HG02970 (cell line): ENCODE data around the gene LMF1.
A peak's percentile ranks its signal among the peaks of the same experiment; 100 is the strongest.

ENCODE experiments used
- ATAC-seq: cut with Tn5 transposase; IDR thresholded peaks from one replicate; pipeline ENCODE4 v1.9.1; 2021; ENCODE audit warnings: mild to moderate bottlenecking, moderate library complexity, moderate number of reproducible peaks; ENCODE audit not compliant: unreplicated experiment, low FRiP score

The LMF1 gene

DNA sequence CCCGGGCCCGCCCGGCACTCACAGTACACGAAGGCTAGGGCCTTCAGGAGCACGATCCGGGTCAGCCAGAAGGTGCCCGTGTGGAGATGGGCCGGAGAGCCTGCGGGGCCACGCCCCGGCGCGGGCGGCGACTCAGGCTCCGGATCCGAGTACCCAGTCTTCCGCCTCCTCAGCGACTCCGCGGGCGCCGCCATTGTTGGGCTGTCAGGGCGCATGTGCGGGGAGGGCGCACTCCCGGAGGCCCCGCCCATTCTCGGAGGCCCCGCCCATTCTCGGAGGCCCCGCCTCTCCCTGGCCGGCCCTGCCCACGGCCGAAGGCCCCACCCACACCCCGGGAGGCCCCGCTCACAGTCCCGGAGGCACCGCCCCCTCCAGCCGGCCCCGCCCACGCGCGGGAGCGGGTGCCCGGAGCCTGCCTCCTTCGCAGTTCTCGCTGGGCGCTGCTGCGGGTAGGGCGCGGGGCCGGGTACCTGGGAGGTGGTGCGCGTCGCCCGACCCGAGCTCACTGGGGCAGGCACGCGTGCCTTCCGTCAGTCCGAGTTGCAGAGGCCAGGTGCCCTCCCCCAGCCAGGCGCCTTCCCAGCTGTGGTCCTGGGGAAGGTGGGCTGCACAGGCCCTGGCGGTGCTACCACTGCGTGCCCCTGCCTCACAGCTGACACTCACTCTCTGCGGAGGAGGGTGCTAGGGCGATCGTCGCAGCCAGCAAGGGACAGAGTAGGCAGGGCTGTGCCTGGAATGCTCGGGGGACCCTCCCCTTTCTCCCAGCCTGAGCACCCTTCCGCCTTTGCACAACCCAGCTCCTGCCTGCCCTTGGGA lies at the start of gene LMF1:
Gene LMF1, minus strand, starts transcription at position 219 of the 816 bp plus-strand sequence. Its CDS starts 4 bp downstream, at position 215.
- peak; percentile 85 for ATAC-seq

DNA sequence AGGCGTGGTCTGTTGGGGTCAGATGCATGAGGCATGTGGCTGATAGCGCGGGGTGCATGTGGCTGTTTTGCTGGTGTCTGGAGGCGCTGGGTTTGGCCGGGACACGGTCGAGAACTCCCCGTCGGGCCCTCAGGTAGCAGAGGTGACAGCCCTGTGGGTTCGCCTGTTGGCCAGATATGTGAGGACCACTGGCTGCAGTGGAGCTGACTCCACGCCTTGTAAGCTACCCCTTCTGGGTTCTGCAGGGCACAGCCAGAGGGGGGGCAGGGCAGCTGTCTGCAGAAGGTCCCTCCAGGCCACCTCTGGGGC lies 49.3 kb upstream of the LMF1 start:
- ATAC-seq = no peak

DNA sequence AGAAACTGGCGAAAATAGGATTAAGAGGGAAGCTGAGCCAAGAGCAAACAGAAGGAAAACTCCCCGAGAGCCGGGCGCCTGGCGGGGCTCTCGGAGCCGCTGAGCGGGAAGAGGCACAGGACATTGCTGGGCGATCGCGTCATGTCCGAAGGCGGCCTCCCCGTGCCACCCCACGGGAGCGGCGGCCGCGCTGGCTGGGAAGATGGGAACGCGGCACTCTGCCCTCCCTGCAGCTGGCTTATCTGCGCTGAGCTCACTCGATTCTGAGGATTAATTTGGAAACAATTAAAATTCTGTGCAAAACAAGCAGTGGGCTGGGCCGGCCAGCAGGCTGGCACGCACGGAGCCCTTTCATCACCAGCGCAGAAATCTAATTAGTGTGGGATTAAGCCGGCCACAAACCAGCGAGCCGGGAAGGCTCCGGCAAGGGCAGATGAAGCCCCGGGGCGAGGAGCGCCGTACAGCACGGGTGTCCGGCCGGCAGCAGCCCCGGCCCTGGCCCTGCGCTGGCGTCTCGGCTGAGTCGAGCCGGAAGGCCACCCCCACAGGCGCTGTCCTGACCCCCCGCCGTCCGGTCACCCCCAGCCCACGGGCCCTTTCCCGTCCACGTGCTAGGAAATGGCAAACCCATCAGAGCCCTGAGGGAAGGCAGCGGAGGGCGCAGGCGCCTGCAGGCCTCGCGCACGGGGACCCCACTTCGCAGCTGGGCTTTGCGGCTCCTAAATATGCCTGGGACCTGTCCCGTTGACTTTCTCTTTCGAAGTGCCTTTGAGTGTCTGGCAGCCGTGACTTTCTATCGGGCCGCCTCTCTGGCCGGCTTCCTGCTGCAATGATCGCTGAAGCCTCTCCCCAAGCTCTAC lies 48.7 kb upstream of the LMF1 start:
- no peak for ATAC-seq

DNA sequence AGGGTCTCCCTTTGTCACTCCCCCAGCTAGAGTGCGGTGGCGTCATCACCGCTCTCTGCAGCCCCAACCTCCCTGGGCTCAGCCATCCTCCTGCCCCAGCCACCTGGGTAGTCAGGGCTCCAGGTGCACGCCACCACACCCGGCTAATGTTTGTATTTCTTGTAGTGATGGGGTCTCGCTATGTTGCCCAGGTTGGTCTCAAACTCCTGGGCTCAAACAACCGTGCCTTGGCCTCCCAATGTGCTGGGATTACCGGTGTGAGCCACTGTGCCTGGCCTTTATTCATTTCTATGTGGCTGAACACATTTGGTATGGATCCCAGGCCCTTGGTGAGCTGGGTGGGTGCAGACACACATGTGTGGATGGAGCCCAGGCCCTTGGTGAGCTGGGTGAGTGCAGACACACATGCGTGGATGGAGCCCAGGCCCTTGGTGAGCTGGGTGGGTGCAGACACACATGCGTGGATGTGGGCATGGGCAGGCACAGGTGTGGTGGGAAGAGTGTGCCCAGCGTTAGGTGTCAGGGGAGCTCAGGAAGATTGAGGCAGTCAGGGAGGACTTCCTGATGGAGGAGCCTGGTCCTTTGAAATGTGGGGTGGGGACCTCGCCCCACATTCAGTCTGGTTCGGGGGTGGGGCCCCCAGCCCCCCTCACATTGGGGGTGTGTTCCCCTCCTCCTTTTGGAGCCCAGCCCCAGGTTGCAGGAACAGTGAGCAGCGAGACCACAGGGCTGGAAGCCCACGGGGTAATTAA lies 47.8 kb upstream of the LMF1 start:
- no peak for ATAC-seq

DNA sequence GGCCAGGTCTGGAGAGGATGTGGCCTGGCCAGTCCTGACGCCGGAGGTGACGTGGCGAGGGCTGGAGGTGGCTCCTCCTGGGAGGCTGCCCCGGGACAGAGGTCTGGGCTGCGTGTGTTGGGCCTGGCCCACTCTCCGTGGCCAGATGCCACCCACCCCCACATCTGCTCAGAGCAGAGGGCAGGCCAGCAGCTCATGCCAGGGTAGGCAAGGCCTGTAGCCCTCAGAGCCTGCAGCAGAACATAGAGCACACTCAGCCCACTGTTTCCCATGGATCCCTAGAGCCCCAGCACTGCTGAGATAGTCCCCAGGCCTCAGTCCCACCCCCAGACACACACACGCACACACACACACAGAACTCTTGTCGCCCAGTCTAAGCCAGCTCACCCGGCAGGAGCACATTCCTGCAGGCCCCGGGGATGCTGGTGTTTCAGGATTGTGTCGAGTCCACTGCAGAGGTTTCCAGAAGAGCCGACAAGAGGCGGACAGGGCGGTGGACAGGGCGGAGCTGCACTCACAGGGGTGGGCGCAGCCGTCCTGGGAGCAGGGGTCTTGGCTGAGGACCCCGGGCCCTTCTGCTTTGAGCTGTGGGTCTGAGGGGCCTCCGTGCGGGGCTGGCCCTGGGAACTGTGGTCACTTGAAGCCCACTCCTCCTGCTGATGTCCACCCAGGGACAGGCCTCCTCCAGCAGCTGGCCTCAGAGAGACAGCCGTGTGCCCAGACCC lies 44.1 kb upstream of the LMF1 start:
- no peak for ATAC-seq

DNA sequence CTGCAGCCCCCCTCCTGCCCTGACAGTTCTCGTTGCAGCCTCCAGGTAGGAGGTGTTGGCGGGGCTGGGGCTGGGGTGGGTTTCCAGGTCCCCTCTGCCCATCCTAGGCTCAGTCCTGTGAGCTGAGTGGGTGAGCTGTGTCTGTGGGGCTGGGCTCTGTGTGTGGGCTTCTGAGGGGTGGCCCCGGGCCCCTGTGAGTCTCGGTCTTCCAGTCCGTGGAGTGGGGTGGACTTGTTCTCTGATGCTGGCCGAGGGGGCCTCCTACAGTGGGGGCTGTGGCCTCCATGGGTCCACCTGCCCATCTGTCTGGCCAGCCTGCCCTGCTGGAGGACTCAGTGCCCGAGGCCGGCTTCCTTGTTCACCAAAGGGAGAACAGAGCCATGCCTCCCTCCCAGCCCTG lies 43.4 kb upstream of the LMF1 start:
- ATAC-seq = no peak

GRCh38 chr16:1013593-1013900 lies 42.8 kb upstream of the LMF1 start:
- no peak for ATAC-seq

DNA sequence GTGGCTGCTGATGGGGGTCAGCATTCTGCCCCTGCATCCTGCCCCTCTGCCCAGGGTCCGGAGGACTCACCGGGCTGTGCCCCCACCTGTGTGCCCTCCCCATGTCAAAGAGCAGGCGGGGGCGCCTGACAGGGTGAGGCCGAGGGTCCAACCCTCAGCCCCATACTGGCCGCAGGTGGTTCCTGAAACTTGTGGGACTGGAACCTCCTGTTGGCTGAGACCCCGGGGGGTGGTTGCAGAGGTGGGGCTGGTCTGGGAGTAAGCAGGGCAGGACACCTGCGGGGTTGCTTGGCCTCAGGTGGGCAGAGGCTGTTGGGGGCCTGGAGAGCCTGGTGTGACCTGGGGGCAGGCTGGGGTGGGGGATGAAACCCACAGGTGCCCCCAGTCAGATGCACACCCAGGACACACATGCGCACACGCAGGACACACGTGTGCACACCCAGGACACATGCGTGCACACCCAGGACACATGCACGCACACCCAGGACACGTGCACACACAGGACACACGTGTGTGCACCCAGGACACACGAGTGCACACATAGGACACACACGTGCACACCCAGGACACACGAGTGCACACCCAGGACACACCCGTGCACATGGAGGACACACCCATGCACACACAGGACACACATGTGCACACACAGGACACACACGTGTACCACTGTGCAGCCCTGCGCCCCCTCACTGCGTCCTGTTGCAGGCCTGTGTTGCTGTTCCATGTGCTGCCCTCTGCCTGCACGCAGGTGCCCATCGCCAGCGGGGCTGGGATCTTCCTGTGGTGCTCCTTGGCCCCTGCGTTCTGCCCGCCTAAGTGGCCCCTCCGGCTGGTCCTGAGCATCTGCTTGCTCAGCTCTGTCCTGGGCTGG lies 42.2 kb upstream of the LMF1 start:
- ATAC-seq = no peak

DNA sequence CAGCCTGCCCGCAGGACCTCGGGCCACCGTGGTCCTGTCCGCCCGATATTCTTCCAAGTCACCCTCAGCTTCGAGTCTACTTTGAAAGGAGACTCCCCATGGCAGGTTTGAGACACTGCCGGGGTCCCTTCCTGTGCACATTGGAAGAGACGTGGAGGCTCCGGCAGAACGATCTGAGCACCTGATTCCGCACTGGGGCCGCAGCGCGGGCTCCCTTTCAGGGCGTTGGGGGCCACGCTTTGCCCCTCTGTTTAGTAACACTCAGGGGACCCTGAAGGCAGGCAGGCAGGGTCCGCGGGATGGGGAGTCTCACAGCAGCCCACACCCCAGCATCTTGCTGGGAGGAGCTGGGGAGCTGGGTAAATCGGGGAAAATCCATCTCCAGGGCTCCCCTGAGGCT lies 41.4 kb upstream of the LMF1 start:
- no peak for ATAC-seq

- ATAC-seq = no peak
Measured at GRCh38 chr16:1011316-1012082, 40.7 kb upstream of the LMF1 start.

DNA sequence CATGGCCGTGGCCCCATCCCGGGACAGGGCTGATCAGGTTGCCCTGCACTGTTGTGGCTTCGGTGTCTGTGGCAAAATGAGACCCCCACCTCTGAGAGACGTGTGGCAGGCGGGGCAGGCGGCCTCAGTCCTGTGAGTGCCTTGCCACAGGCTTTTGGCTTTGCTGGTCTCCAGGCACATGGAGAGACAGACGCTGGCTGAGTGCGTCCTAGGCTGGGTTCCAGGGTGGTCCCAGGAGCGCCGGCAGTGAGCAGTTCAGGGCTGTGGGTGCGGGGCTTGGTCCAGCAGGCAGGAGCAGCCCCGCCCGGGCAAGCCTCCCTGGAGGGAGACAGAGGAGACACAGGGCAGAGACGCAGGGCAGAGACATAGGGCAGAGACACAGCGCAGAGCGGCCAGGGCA lies 40.0 kb upstream of the LMF1 start:
- ATAC-seq = no peak

DNA sequence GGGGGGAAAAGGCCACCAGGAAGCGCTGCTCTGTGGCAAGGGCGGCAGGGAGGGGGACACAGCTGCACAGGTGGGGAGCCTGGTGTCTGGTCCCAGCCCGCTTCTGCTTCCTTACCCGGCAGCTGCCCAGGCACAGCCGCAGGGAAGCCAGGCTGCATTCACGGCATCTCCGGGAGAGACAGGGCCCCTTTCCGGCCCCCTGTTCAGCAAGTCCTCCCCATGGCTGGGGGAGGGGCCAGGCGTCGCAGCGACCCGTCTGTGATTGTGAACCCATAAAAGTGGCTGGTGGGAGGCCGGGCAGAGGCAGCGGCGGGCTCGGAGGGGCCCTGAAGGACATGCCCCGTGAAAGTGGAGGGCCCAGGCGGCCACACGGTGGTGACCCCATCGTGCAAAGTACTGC lies 39.5 kb upstream of the LMF1 start:
- ATAC-seq = no peak

DNA sequence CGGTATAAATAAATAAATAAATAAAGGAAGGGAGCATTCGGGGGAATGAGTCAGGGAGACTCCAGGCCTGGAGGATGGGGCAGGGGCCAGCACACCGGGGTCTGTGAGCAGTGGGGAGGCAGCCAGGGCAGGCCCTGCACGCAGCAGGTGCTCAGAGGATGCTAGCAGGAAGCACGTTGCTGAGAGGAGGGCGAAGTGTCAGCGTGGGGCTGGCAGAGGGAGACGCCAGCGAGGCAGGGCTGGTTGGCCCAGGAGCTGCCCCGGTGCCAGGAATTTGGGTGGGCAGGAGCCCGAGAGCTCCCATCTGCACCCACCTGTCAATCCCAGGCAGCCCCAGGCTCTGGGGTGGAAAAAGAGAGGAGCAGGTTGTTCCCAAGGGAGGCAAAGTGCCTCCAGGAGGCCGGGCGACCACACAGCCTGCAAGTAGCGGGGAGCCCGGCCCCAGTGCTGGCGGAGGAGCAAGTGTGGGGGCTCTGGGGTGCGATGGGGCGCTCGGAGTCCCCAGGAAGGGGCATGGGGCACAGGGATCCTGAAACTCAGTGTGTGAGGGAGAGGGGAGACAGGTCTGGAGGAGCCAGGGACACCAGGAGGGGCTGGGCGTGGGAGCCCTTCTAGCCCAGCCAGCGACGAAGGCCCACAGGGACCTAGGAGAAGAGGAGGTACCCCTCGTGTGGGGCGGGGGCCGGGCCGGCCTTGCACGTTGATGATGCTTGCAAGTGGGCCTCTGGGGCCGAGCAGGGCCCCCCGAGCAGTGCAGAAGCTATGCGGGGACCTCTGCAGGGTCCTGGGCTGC lies 38.8 kb upstream of the LMF1 start:
- no peak for ATAC-seq

- ATAC-seq = no peak
Measured at GRCh38 chr16:1008085-1008484, 37.3 kb upstream of the LMF1 start.

DNA sequence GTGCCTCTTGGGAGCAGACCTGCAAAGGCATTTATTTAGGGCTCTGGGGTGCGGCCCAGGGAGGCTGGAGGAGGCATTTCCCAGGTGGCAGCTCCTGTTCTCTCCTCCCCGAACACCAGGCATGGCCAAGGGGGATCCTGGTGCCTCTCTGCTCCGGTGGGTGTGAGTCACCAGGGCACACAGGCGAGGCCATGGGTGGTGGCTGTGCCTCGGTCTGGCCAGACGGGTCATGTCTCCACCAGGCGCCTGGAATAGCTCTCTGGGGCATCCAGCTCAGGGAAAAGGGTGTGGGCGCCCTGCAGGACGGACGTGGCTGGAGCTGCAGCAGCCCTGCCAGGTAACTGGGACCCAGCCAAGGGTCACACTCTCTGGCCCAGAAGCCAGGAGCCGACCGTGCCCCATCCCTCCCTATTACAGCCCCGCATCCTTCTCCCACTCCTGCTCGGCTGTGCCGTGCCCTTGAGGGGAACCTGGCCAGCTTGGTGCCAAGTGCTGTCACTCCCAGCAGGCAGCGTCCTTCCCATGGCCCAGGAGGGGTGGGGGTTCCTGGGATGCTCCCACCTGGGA lies 36.6 kb upstream of the LMF1 start:
- ATAC-seq = no peak

GRCh38 chr16:1006781-1007180 lies 36.0 kb upstream of the LMF1 start:
- ATAC-seq = no peak

DNA sequence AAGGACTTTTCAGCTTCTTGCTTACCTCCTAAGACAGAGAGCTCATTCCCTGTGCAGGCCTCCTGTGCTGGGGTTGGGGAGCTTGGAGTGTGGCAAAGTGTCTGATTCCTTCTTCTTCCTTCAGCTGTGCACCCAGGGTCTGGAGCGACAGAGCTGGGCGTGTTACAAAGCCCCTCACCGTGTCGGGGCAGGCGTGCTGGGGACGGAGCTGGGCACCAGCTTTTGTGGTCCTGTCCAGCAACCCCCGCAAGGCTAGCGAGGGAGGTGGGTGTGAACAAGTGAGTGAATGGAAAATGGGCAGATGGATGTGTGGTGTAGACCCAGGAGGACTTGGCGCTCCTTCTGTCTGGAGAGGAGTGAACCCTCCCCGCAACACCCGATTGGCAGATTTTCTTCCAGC lies 34.5 kb upstream of the LMF1 start:
- no peak for ATAC-seq
